PC-3 (cell line): ENCODE data around the gene DLK1. TPM values are rescaled to one million over a fixed set of nuclear protein-coding genes. Genes with fewer than 3 reads are reported as not detected.

Experiments used
- ATAC-seq: fragments of 200-7000 bp; cut with Tn5 transposase; 2 replicates; pipeline ENCODE4 v1.9.1; 2020; ENCODE audit warnings: mild to moderate bottlenecking, moderate library complexity
- BruUV-seq: library from RNA; stranded (reverse); fragments of 400-500 nt; replicated peaks from 2 replicates; lab custom pipeline; 2021; lab: Mats Ljungman, UMichigan
- CTCF ChIA-PET: fragments of 300-600 bp; sonication (Branson Sonifier 250); formaldehyde crosslinking; loops from one replicate; lab custom pipeline; 2022; ENCODE audit warnings: antibody characterized with exemption; lab: Charles Lee
- POLR2A ChIA-PET: fragments of 300-600 bp; sonication (Branson Sonifier 250); formaldehyde crosslinking; loops from one replicate; lab custom pipeline; 2022; ENCODE audit warnings: antibody characterized with exemption; ENCODE audit not compliant: unreplicated experiment; lab: Charles Lee
- DNase-seq: peaks from one replicate; pipeline ENCODE4 v3.0.0-alpha.2; 2015
- H2AFZ ChIP-seq: fragments of 300-600 bp; sonication (generic); 2 replicates; pipeline ENCODE4 v1.6.0; 2016; ENCODE audit warnings: antibody characterized with exemption, low read length
- H3F3A ChIP-seq: fragments of 300-600 bp; sonication (generic); one replicate; pipeline ENCODE4 v1.6.0; 2017; ENCODE audit warnings: antibody characterized with exemption, low read length, control low read depth, mild to moderate bottlenecking; ENCODE audit not compliant: unreplicated experiment
- H3K27ac ChIP-seq: fragments of 300-600 bp; sonication (generic); 2 replicates; pipeline ENCODE4 v1.5.1; 2016; ENCODE audit warnings: mild to moderate bottlenecking, low read length
- H3K27me3 ChIP-seq: fragments of 300-600 bp; sonication (generic); 2 replicates; pipeline ENCODE4 v1.6.1; 2016; ENCODE audit warnings: low read length, mixed read lengths
- H3K36me3 ChIP-seq: fragments of 300-600 bp; sonication (generic); 2 replicates; pipeline ENCODE4 v1.6.1; 2016; ENCODE audit warnings: low read depth, mixed run types, low read length, mixed read lengths
- H3K4me1 ChIP-seq: fragments of 300-600 bp; sonication (generic); 2 replicates; pipeline ENCODE4 v1.5.1; 2016; ENCODE audit warnings: low read length; ENCODE audit not compliant: insufficient read depth
- H3K4me2 ChIP-seq: fragments of 300-600 bp; sonication (generic); 2 replicates; pipeline ENCODE4 v1.6.0; 2016; ENCODE audit warnings: low read length
- H3K4me3 ChIP-seq: fragments of 300-600 bp; sonication (generic); 2 replicates; pipeline ENCODE4 v1.5.1; 2016; ENCODE audit warnings: mild to moderate bottlenecking, low read length, mixed read lengths
- H3K79me2 ChIP-seq: fragments of 300-600 bp; sonication (generic); 2 replicates; pipeline ENCODE4 v1.6.1; 2017; ENCODE audit warnings: low read length, mixed read lengths
- H3K9ac ChIP-seq: fragments of 300-600 bp; sonication (generic); 2 replicates; pipeline ENCODE4 v1.6.0; 2016; ENCODE audit warnings: mild to moderate bottlenecking, low read length
- H3K9me2 ChIP-seq: fragments of 300-600 bp; sonication (generic); replicated peaks from 2 replicates; pipeline ENCODE4 v1.6.1; 2016; ENCODE audit warnings: mixed run types, low read length, mixed read lengths
- H3K9me3 ChIP-seq: fragments of 300-600 bp; sonication (generic); 2 replicates; pipeline ENCODE4 v1.6.1; 2016; ENCODE audit warnings: low read length, mixed read lengths
- H4K20me1 ChIP-seq: fragments of 300-600 bp; sonication (generic); 2 replicates; pipeline ENCODE4 v1.6.1; 2016; ENCODE audit warnings: low read length, mixed read lengths
- EZH2 ChIP-seq: fragments of 300-600 bp; sonication (generic); IDR thresholded peaks from one replicate; pipeline ENCODE4 v1.6.1; 2017; ENCODE audit warnings: antibody characterized with exemption, mild to moderate bottlenecking, low read length; ENCODE audit not compliant: unreplicated experiment
- EZH2phosphoT487 ChIP-seq: fragments of 300-600 bp; sonication (generic); IDR thresholded peaks from 2 replicates; pipeline ENCODE4 v1.6.1; 2018; ENCODE audit warnings: mild to moderate bottlenecking, antibody characterized with exemption, low read length, borderline replicate concordance
- intact Hi-C: fragments of 100-400 bp; cut with micrococcal nuclease; formaldehyde crosslinking; loops from 2 replicates; pipeline ENCODE4 v1.9.0; 2023
- total RNA-seq: library from RNA; depleted of rRNA; stranded (reverse); fragments of >200 nt; gene quantifications from 2 replicates; pipeline ENCODE4 v1.2.3, GENCODE V29; 2014
- TF ChIP-seq, protein P1 (sequence below): fragments of 300-600 bp; sonication (generic); conservative IDR thresholded peaks from 2 replicates; pipeline ENCODE4 v1.5.1; 2017; ENCODE audit warnings: antibody characterized with exemption, low read depth, mild to moderate bottlenecking, low read length

DLK1 gene
- total RNA-seq, 1 experiment from 2014 or later: not detected

DNA sequence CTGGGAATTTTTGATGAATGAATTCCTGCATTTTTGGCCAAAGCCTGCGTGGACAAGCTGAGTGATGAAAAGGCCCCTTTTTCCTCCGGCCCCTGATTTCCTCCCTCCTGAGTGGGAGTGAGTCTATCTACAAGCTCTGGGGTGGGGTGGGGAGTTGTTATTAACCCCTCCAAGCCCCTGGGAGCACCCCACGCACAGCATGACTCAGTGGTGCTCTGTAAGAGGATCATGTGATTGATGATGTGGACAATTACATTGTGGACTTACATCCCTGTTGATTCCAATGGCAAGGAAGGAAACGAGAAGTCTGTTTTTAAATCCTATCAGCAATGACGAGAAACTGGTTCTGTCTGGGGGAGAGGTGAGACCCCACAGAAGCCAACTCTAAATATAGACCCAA, 5.1 kb upstream of the DLK1 start:
- Histone ChIP-seq H3F3A (no peaks in the 10 kb centered on the region), H3K9me2 (no peaks in the 10 kb centered on the region), H3K27ac (no peak overlapping the region), H3K4me1 (no peaks in the 10 kb centered on the region), H3K27me3 (peaks cover 52% of the 10 kb centered on the region), H3K9me3 (no peaks in the 10 kb centered on the region), H3K4me2 (no peak overlapping the region), H3K9ac (no peak overlapping the region), H2AFZ (no peak overlapping the region), H3K36me3 (no peaks in the 10 kb centered on the region), H4K20me1 (no peaks in the 10 kb centered on the region), H3K79me2 (no peaks in the 10 kb centered on the region), H3K4me3 (no peak overlapping the region)
- ATAC-seq (no peak), DNase-seq (no peak)
- ChIA-PET POLR2A (no interaction called here), CTCF (no interaction called here)
- TF ChIP-seq EZH2: no peak
- no peak for TF ChIP-seq EZH2phosphoT487
- TF ChIP-seq, protein P1, sequence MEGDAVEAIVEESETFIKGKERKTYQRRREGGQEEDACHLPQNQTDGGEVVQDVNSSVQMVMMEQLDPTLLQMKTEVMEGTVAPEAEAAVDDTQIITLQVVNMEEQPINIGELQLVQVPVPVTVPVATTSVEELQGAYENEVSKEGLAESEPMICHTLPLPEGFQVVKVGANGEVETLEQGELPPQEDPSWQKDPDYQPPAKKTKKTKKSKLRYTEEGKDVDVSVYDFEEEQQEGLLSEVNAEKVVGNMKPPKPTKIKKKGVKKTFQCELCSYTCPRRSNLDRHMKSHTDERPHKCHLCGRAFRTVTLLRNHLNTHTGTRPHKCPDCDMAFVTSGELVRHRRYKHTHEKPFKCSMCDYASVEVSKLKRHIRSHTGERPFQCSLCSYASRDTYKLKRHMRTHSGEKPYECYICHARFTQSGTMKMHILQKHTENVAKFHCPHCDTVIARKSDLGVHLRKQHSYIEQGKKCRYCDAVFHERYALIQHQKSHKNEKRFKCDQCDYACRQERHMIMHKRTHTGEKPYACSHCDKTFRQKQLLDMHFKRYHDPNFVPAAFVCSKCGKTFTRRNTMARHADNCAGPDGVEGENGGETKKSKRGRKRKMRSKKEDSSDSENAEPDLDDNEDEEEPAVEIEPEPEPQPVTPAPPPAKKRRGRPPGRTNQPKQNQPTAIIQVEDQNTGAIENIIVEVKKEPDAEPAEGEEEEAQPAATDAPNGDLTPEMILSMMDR: no peak
- intact Hi-C loops: no loop called here
- BruUV-seq: no TSS peak

DNA sequence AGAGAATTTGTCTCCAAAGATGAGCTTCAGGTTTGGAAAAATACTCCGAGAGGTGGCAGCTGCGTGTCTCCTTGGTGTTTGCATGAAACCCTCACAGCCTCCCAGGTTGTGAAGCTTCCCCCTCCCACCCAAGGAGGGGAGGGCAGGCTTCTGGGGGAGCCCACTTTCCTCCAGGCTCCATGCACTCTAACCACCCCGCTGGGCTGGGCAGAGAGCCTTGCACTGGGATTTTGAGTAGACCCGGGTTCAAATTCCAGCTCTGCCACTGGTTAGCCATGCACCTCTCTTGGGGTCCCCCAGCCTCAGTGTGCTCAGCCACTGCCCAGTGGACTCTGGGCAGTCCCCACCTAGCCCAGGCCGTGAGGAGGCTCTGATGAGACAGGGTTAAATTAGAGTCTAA, 4.3 kb upstream of the DLK1 start:
- Histone ChIP-seq H4K20me1 (no peaks in the 10 kb centered on the region), H3K4me2 (no peak overlapping the region), H2AFZ (no peak overlapping the region), H3K4me3 (no peak overlapping the region), H3K27ac (no peak overlapping the region), H3K36me3 (no peaks in the 10 kb centered on the region), H3K27me3 (peaks cover 55% of the 10 kb centered on the region), H3K9me3 (no peaks in the 10 kb centered on the region), H3K9me2 (no peaks in the 10 kb centered on the region), H3K9ac (no peak overlapping the region), H3F3A (no peaks in the 10 kb centered on the region), H3K4me1 (no peaks in the 10 kb centered on the region), H3K79me2 (no peaks in the 10 kb centered on the region)
- TF ChIP-seq, protein P1: no peak
- TF ChIP-seq EZH2 (no peak), EZH2phosphoT487 (no peak)
- BruUV-seq: no TSS peak
- no peak for DNase-seq
- intact Hi-C loops: no loop called here
- POLR2A ChIA-PET: no interaction called here
- CTCF ChIA-PET: no interaction called here
- ATAC-seq: no peak

DNA sequence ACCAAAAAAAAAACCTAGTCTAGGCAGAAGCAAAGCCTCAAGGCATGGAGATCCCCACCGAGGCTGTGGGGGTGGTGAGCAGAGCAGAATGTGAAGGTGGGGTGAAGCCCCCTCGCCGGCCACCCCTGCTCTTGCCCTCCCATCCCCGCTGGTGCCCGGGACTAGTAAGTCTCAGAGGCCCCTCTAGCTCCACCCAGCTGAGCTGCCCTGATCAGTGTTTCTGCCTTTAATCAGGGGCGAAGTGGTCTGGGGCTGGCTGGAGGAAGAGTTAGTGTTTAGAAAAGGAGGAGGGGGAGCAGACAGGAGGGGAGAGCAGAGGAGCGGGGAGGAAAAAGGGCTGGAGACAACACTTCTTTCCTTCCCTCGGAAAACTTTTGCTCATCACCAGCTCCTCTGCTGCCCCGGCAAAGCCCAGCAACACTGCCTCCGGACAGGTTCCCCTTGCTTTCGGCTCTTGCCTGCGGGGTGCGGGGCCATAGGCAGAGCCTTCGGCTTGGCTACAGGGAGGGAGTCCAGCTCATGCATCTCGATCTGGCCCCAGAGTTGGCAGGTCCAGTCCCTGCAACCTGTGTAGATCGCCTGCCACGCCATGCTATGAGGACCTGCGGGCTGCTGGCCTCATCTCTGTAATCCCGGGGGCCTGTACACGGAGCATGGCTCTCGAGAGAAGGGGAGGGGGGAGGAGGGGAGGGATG, 3.4 kb upstream of the DLK1 start:
- no TSS peak for BruUV-seq
- H3K36me3 ChIP-seq: no peaks in the 10 kb centered on the region
- H3K4me2 ChIP-seq: no peak overlapping the region
- no peak overlapping the region for H3K4me3 ChIP-seq
- ATAC-seq: no peak
- no peaks in the 10 kb centered on the region for H3K4me1 ChIP-seq
- TF ChIP-seq EZH2phosphoT487 (no peak), EZH2 (no peak)
- TF ChIP-seq, protein P1: no peak
- POLR2A ChIA-PET: interaction anchor here (0.6 kb wide), 1 partner anchor 13 kb away, joined by 3 read pairs; no protein-coding TSS in a partner anchor
- intact Hi-C loops: no loop called here
- H3K9me2 ChIP-seq: no peaks in the 10 kb centered on the region
- no peaks in the 10 kb centered on the region for H3K9me3 ChIP-seq
- no peak overlapping the region for H3K9ac ChIP-seq
- no peak overlapping the region for H3K27ac ChIP-seq
- peaks cover 64% of the 10 kb centered on the region for H3K27me3 ChIP-seq
- H4K20me1 ChIP-seq: no peaks in the 10 kb centered on the region
- H3F3A ChIP-seq: no peaks in the 10 kb centered on the region
- no peaks in the 10 kb centered on the region for H3K79me2 ChIP-seq
- H2AFZ ChIP-seq: no peak overlapping the region
- no peak for DNase-seq
- CTCF ChIA-PET: no interaction called here
